ENCODE data around the gene PAM.

- no peak for TF ChIP-seq CTCF (IDR thresholded peaks at IDR 0.05)
- TF ChIP-seq POLR2AphosphoS5 (IDR thresholded peaks at IDR 0.05), result no peak
Observed at GRCh38 chr5:102860035-102860434, 104.9 kb downstream of the PAM start.

All from breast epithelium (tissue), 3 donors.